GM12891 (cell line): ENCODE data around the gene KDM3B.
"Not testable (repeated sequence)": the region's sequence is repeated elsewhere in the genome, so short reads cannot be mapped to it uniquely, and the experiment has no call there.

Source experiments
- DNase-seq: peaks from one replicate; pipeline ENCODE4 v3.0.0; 2011; ENCODE audit warnings: low spot score; ENCODE audit not compliant: insufficient read length
- FAIRE-seq: peaks from 2 replicates; lab custom pipeline; 2011; peaks lifted over from hg19 to GRCh38; lab: Jason Lieb, UNC
- PAX5 ChIP-seq: IDR thresholded peaks from 2 replicates; pipeline ENCODE4 v1.6.1; 2011; ENCODE audit warnings: low read length, moderate library complexity, mild to moderate bottlenecking; ENCODE audit not compliant: insufficient read depth, severe bottlenecking
- POLR2A ChIP-seq: IDR thresholded peaks from 2 replicates; pipeline ENCODE4 v1.6.1; 2011; ENCODE audit warnings: low read depth, low read length, control low read depth
- POLR2AphosphoS5 ChIP-seq: IDR thresholded peaks from 2 replicates; pipeline ENCODE4 v1.6.1; 2011; ENCODE audit warnings: low read depth, low read length, control low read depth
- POU2F2 ChIP-seq: IDR thresholded peaks from 2 replicates; pipeline ENCODE4 v1.6.1; 2011; ENCODE audit warnings: low read depth, mild to moderate bottlenecking, control low read depth, low read length, moderate library complexity
- SPI1 ChIP-seq: IDR thresholded peaks from 2 replicates; pipeline ENCODE4 v1.6.1; 2011; ENCODE audit warnings: low read depth, low read length, control low read depth
- TAF1 ChIP-seq: IDR thresholded peaks from 2 replicates; pipeline ENCODE4 v1.6.1; 2011; ENCODE audit warnings: low read depth, low read length, control low read depth

The KDM3B gene

DNA sequence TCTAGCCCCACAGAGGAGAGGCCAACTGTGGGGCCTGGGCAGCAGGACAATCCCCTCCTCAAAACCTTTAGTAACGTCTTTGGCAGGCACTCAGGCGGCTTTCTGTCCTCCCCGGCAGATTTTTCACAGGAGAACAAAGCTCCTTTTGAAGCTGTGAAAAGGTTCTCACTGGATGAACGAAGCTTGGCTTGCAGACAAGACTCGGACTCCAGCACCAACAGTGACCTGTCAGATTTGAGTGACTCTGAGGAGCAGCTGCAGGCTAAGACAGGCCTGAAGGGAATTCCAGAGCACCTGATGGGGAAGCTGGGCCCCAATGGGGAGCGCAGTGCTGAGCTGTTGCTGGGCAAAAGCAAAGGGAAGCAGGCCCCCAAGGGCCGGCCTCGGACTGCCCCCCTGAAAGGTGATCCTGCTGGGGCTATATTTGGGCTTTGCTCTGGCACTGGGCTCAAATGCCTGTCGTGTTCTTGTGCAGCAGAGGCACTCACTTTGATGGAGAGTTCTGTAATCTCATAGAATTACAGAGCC, 39.4 kb downstream of the KDM3B start:
- TF ChIP-seq POLR2AphosphoS5 (no peak), TAF1 (no peak), PAX5 (no peak), POLR2A (no peak), POU2F2 (no peak)
- no peak for DNase-seq
- FAIRE-seq: no peak

DNA sequence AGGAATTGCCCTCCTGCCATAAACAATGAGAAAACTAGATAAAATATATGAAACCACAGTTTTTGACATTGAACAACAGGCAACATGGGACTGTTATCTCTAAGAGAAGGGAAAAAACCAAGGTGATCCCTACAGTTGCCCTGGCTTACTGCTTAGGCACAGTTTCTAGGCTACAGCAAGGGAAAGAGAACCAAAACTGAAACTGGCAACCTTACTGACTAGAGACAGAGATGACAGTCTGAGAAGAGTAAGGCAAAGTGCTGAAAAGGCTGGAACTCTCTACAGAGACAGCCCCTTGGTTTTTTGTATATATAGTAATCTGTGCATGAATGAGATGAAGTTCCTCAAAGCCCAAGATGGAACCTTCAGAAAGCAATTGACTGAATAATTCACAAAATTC, 50.2 kb downstream of the KDM3B start:
- peak; percentile 61 for FAIRE-seq
- TF ChIP-seq POU2F2: no peak
- no peak for TF ChIP-seq POLR2A
- TF ChIP-seq POLR2AphosphoS5: no peak
- TF ChIP-seq SPI1: no peak
- TF ChIP-seq TAF1: no peak
- no peak for TF ChIP-seq PAX5
- peak; percentile 9 for DNase-seq

DNA sequence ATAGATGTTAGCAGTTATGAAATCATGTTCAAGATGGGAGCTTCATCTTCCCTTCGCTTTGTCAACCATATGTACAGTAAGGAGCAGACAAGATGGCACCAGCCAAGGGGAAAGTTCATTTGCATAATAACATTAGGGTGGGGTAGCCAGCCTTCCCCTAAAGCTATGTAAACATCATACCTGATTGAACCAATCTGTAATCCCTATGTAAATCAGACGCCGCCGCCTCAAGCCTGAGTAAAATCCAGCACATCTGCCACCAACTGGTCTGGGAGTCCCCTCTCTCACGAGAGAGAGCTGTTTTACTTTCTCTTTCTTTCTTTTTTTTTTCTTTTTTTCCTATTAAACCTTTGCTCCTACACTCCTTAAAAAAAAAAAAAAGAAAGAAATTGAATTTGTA, 55.5 kb downstream of the KDM3B start:
- DNase-seq (peak; percentile 18), FAIRE-seq (no peak)
- TF ChIP-seq POU2F2 (peak; percentile 82), POLR2AphosphoS5 (no peak)

DNA sequence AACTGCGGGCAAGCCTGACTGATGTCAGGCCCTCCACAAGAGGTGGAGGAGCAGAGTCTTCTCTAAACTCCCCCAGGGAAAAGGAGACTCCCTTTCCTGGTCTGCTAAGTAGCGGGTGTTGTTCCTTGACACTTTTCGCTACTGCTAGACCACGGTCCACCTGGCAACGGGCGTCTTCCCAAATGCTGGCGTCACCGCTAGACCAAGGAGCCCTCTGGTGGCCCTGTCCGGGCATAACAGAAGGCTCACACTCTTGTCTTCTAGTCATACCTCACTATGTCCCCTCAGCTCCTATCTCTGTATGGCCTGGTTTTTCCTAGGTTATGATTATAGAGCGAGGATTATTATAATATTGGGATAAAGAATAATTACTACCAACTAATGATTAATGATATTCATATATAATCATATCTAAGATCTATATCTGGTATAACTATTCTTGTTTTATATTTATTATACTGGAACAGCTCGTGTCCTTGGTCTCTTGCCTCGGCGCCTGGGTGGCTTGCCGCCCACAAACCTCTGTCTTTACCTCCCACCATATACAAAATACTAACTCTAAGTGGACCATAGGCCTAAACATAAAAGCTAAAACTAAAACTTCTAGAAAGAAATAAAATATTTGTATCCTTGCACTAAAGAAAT, 58.6 kb downstream of the KDM3B start:
- FAIRE-seq, DNase-seq: not testable (repeated sequence)

DNA sequence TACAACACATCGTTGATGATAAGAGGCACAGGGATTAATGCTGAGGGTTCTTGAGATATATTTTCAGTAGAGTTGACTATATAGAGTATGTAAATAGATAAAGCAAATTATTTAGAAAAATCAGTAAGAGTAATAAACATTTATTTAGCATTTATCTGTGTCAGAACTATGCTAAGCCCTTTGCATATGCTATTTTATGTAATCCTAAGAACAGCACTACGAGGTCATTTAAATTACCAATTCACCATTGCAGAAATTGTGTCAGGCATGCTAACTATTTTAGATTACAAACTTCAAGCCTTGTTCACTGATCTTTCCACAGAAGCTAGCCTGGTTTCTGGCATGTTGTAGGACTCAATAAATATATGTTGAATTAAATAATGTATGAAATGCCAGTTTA, 66.0 kb downstream of the KDM3B start:
- TF ChIP-seq TAF1 (no peak), POLR2AphosphoS5 (no peak), PAX5 (no peak), POLR2A (no peak), SPI1 (no peak), POU2F2 (no peak)
- FAIRE-seq (no peak), DNase-seq (no peak)

DNA sequence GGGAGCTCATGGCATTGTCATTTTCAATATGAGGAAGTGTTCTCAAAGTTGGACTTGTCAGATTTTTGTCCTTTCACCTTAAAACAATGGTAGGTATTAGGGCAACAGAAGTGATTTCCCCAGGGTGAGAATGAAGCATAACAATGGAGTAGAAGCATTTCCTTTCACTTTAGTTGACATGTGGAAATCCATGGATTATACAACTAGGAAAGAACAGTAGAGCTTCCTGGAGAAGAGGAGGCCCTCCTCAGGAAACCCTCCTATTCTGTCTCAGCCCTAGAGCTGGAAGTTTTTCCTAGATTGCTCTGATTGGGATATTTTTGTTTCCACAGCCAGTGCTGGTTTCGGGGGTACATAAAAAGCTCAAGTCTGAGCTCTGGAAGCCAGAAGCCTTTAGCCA, 72.6 kb downstream of the KDM3B start:
- TF ChIP-seq POU2F2 (no peak), POLR2A (no peak), PAX5 (no peak), POLR2AphosphoS5 (no peak), SPI1 (no peak)
- DNase-seq (no peak), FAIRE-seq (no peak)

DNA sequence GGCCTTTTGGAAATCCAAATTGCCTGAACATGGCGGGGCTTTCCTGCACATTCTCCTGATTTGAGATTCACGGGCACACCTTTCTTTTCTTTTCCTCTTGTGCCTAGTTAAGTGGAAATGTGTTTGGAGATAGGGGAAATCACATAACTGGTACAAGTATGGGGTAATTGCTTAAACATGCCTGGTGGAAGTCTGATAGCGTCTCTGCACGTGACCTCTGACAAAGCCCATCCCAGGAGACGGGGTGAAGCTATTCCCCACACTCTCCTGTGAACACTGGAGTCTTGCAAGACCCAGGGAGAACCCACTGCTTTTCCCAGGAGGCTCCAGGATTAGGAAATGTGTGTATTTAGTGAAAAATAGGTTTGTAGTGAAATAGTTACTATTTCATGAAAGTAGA, 83.5 kb downstream of the KDM3B start:
- TF ChIP-seq POLR2A: no peak
- DNase-seq: no peak
- FAIRE-seq: no peak

DNA sequence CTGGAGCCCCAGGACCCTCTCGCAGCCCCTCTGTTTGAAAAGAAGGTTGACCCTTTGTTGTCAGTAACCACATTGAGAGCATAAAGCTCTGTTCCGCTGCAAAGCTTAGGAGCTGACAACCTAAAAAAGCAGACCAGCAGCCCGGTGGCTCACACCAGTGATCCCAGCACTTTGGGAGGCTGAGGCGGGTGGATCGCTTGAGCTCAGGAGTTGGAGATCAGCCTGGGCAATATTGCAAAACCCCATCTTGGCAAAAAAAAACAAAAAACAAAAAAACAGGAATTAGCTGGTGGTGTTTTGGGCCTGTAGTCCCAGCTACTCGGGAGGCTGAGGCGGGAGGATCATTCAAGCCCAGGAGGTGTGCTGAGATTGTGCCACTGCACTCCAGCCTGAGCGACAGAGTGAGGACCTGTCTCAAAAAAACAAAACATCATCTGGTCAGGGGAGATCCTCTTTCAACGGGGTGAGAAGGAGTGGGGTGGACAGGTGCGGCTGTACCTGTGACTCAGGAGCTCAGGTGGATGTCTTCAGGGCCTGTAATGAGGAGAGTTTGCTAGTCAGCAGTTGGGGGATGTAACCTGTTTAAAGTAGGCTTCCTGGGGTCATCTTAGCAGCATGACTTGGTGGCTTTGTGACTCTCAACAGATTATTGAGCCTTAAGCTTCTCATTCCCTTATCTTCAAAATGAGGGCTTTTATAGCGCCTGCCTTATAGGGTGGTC, 85.7 kb downstream of the KDM3B start:
- no peak for TF ChIP-seq SPI1
- no peak for TF ChIP-seq POU2F2
- no peak for TF ChIP-seq TAF1
- no peak for TF ChIP-seq POLR2A
- no peak for TF ChIP-seq POLR2AphosphoS5
- no peak for TF ChIP-seq PAX5
- FAIRE-seq: no peak

DNA sequence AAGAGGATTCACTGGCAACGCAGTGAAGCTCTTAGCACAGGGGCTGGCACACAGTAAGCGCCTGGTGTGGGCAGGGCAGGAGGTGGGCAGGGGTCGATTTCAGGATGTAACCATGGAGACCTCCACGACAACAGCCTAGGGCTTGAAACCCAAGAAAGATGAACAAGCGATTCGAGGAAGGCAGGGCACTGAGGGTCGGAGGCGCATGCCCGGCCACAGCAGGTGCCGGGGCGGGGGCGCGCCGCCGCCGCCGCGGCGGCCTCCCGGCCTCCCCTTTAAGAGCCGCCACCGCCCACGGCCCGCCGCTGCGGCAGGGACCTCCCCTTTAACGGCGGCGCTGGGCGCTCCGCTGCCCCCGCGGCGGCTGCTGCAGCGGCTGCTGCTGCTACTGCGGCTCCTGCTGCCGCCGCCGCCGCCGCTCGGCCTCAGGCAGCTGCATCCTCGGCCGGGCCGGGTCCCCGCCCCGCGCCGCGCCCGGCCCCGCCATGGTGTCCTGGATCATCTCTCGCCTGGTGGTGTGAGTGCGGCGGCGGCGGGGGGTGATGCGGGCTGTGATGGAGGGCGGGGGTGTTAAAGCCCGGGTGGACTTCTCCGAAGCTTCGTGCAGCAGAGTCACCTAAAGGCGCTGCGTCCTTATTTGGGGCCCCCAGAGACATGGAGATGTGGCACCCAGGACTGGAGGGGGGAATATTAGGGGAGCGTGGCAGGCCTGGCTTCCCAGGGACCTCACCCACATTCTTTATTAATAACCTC, 86.4 kb downstream of the KDM3B start, which contains the start of gene REEP2:
Gene REEP2 (plus strand): TSS at position 334 of the 753 bp plus-strand sequence. CDS start 152 bp downstream, at position 486.
- peak; percentile 93 for FAIRE-seq

More for the DNA sequence above, 85.7 kb downstream of the KDM3B start:
- no peak for DNase-seq

More for the DNA sequence above, 86.4 kb downstream of the KDM3B start, which contains the start of gene REEP2:
- peak; percentile 91 for DNase-seq
- TF ChIP-seq SPI1 (no peak), TAF1 (no peak), POLR2A (no peak), POLR2AphosphoS5 (no peak), POU2F2 (no peak), PAX5 (no peak)
